Neural progenitor cell (in vitro differentiated cells): Measurements from ENCODE around the gene ZNF280D. TPM values are rescaled to one million over a fixed set of nuclear protein-coding genes. Genes with fewer than 3 reads are reported as not detected.

Source experiments
- DNase-seq: peaks from one replicate; pipeline ENCODE4 v3.0.0-alpha.2; 2016; ENCODE audit warnings: low spot score
- H2AFZ ChIP-seq: fragments of 200-600 bp; sonication (generic); replicated peaks from 2 replicates; pipeline ENCODE4 v1.6.1; 2016; ENCODE audit warnings: antibody characterized with exemption
- H3F3A ChIP-seq: fragments of 200-600 bp; sonication (generic); 2 replicates; pipeline ENCODE4 v1.6.1; 2016; ENCODE audit warnings: antibody characterized with exemption, low read depth
- H3K27ac ChIP-seq: fragments of 200-600 bp; sonication (generic); 2 replicates; pipeline ENCODE4 v1.5.1; 2016; ENCODE audit warnings: mild to moderate bottlenecking
- H3K27me3 ChIP-seq: fragments of 200-600 bp; sonication (generic); 2 replicates; pipeline ENCODE4 v1.6.1; 2016; ENCODE audit warnings: mild to moderate bottlenecking, moderate library complexity
- H3K36me3 ChIP-seq: fragments of 200-600 bp; sonication (generic); 2 replicates; pipeline ENCODE4 v1.5.1; 2016
- H3K4me1 ChIP-seq: fragments of 200-600 bp; sonication (generic); 2 replicates; pipeline ENCODE4 v1.6.1; 2016; ENCODE audit warnings: mixed run types
- H3K4me2 ChIP-seq: fragments of 200-600 bp; sonication (generic); 2 replicates; pipeline ENCODE4 v1.6.1; 2016
- H3K4me3 ChIP-seq: fragments of 200-600 bp; sonication (generic); 2 replicates; pipeline ENCODE4 v1.5.1; 2016
- H3K79me2 ChIP-seq: fragments of 200-600 bp; sonication (generic); 2 replicates; pipeline ENCODE4 v1.6.1; 2016; ENCODE audit warnings: low read depth
- H3K9ac ChIP-seq: fragments of 200-600 bp; sonication (generic); 2 replicates; pipeline ENCODE4 v1.6.1; 2016
- H3K9me3 ChIP-seq: fragments of 200-600 bp; sonication (generic); 2 replicates; pipeline ENCODE4 v1.5.1; 2016; ENCODE audit warnings: low read depth
- H4K20me1 ChIP-seq: fragments of 200-600 bp; sonication (generic); 2 replicates; pipeline ENCODE4 v1.6.1; 2016; ENCODE audit warnings: low read depth
- H3K27ac Mint-ChIP-seq: 3 replicates; pipeline ENCODE4 v1.8.0; 2021; ENCODE audit warnings: mixed read lengths
- H3K27me3 Mint-ChIP-seq: 2 replicates; pipeline ENCODE4 v1.8.0; 2022; ENCODE audit warnings: low read depth, mild to moderate bottlenecking, inconsistent platforms, moderate library complexity, mixed read lengths; ENCODE audit not compliant: insufficient read depth
- H3K36me3 Mint-ChIP-seq: 3 replicates; pipeline ENCODE4 v1.8.0; 2021; ENCODE audit warnings: mixed read lengths
- H3K4me1 Mint-ChIP-seq: 3 replicates; pipeline ENCODE4 v1.8.0; 2021; ENCODE audit warnings: mixed read lengths
- H3K4me3 Mint-ChIP-seq: 3 replicates; pipeline ENCODE4 v1.8.0; 2021; ENCODE audit warnings: mild to moderate bottlenecking, moderate library complexity, mixed read lengths
- H3K9me3 Mint-ChIP-seq: 3 replicates; pipeline ENCODE4 v1.8.0; 2020; ENCODE audit warnings: mixed read lengths
- CTCF ChIP-seq: fragments of 200-600 bp; sonication (generic); IDR thresholded peaks from 2 replicates; pipeline ENCODE4 v1.5.1; 2017; ENCODE audit warnings: antibody characterized with exemption, mild to moderate bottlenecking
- EZH2 ChIP-seq: fragments of 200-600 bp; sonication (generic); IDR thresholded peaks from 2 replicates; pipeline ENCODE4 v1.6.1; 2017; ENCODE audit warnings: antibody characterized with exemption, mild to moderate bottlenecking, moderate library complexity
- EZH2phosphoT487 ChIP-seq: fragments of 200-600 bp; sonication (generic); IDR thresholded peaks from 2 replicates; pipeline ENCODE4 v1.6.1; 2017; ENCODE audit warnings: antibody characterized with exemption
- total RNA-seq: library from RNA; depleted of rRNA; stranded (reverse); fragments of >200 nt; gene quantifications from 2 replicates; pipeline ENCODE4 v1.2.3, GENCODE V29; 2015; ENCODE audit warnings: low replicate concordance

Gene ZNF280D
- total RNA-seq, 1 donor from 2014 or later: 9.9 TPM

DNA sequence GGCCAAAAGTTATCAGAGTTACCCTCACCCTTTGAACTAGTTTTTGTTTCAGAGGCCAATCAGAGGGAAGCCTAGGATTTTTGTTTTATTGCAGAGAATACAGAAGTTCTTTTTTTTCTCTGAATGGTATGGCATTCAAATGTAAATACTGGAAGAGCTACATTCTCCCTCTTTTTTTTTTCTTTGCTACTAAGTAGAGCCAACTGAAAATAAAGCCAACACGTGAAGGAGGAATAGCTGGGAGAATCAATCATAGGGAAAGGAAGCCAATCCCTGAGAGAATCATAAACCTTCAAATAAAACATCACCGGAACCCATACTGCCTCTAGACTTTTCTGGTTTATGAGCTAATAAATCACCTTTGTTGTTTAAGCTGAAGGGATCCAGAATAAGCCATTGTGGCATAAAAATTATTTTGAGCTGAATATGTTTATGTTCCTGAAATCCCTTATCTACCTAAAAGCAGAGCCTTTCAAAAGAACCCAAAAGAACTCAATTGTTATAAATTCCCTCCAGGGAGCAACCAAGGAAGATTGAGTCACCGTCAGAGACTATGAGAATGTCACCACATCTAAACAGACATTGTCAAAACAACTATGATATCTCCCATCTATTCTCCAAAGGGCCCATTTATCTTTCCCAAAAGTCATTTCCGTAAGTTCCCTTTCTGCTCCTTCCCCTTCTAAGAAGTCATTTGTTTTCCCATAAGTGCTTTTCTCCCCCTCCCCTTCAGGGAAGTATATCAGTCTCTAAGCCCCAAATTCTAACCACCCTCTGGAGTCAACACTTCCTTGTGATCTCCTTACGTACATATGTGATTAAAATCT is 3.8 kb upstream of the ZNF280D start:
- no peak overlapping the region for H2AFZ ChIP-seq
- no peaks in the 10 kb centered on the region for H3K27me3 ChIP-seq
- H3K9ac ChIP-seq: no peak overlapping the region
- no peaks in the 10 kb centered on the region for H3K36me3 ChIP-seq
- H3K79me2 ChIP-seq: no peaks in the 10 kb centered on the region
- H4K20me1 ChIP-seq: no peaks in the 10 kb centered on the region
- H3K27ac ChIP-seq: no peak overlapping the region
- Mint-ChIP-seq H3K36me3 (no peaks in the 10 kb centered on the region), H3K27me3 (no peaks in the 10 kb centered on the region), H3K4me1 (peaks cover 6% of the 10 kb centered on the region), H3K9me3 (peaks cover 16% of the 10 kb centered on the region), H3K27ac (no peak overlapping the region), H3K4me3 (no peak overlapping the region)
- H3F3A ChIP-seq: no peaks in the 10 kb centered on the region
- H3K9me3 ChIP-seq: no peaks in the 10 kb centered on the region
- TF ChIP-seq CTCF (no peak), EZH2phosphoT487 (no peak), EZH2 (no peak)
- DNase-seq: no peak
- no peak overlapping the region for H3K4me2 ChIP-seq
- no peaks in the 10 kb centered on the region for H3K4me1 ChIP-seq
- no peak overlapping the region for H3K4me3 ChIP-seq

DNA sequence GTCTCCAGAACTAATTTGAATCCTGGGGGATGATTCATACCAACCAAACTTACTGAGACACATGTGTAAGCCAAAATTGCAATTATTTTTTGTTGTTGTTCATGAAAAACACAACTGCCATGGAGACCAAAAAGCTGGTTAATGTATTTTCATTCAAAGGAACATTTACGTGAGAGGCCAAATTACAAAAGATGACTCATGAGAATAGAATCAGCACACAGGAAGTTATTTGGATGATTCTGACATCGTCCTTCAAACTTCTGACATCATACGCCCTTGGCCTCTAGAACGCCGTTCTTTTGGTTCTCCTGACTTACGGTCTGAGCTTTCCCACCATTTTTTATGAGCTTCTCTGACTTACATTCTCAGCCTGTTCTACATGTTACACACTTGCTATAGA is 3.0 kb upstream of the ZNF280D start:
- DNase-seq: no peak
- no peaks in the 10 kb centered on the region for H3K36me3 Mint-ChIP-seq
- Histone ChIP-seq H3K4me3 (no peak overlapping the region), H3K36me3 (no peaks in the 10 kb centered on the region), H2AFZ (no peak overlapping the region), H3K9ac (no peak overlapping the region), H3K27ac (no peak overlapping the region), H3K79me2 (no peaks in the 10 kb centered on the region), H4K20me1 (no peaks in the 10 kb centered on the region), H3K4me2 (no peak overlapping the region), H3K27me3 (no peaks in the 10 kb centered on the region), H3K4me1 (no peaks in the 10 kb centered on the region), H3F3A (no peaks in the 10 kb centered on the region), H3K9me3 (no peaks in the 10 kb centered on the region)
- peaks cover 16% of the 10 kb centered on the region for H3K9me3 Mint-ChIP-seq
- TF ChIP-seq EZH2phosphoT487 (no peak), EZH2 (no peak), CTCF (no peak)
- H3K4me3 Mint-ChIP-seq: no peak overlapping the region
- H3K27me3 Mint-ChIP-seq: no peaks in the 10 kb centered on the region
- no peak overlapping the region for H3K27ac Mint-ChIP-seq
- H3K4me1 Mint-ChIP-seq: peaks cover 8% of the 10 kb centered on the region

- H3K36me3 ChIP-seq: no peaks in the 10 kb centered on the region
- no peaks in the 10 kb centered on the region for H3K27me3 ChIP-seq
- DNase-seq: no peak
- Mint-ChIP-seq H3K27me3 (no peaks in the 10 kb centered on the region), H3K4me1 (peaks cover 8% of the 10 kb centered on the region), H3K27ac (no peak overlapping the region), H3K4me3 (no peak overlapping the region), H3K9me3 (peaks cover 16% of the 10 kb centered on the region), H3K36me3 (no peaks in the 10 kb centered on the region)
- no peak overlapping the region for H3K4me2 ChIP-seq
- no peaks in the 10 kb centered on the region for H4K20me1 ChIP-seq
- no peak overlapping the region for H3K4me3 ChIP-seq
- no peak for TF ChIP-seq EZH2
- TF ChIP-seq EZH2phosphoT487: no peak
- no peak for TF ChIP-seq CTCF
- H2AFZ ChIP-seq: no peak overlapping the region
- no peaks in the 10 kb centered on the region for H3K79me2 ChIP-seq
- H3F3A ChIP-seq: no peaks in the 10 kb centered on the region
- no peaks in the 10 kb centered on the region for H3K4me1 ChIP-seq
- no peak overlapping the region for H3K9ac ChIP-seq
- H3K27ac ChIP-seq: no peak overlapping the region
- H3K9me3 ChIP-seq: no peaks in the 10 kb centered on the region
These were observed 2.3 kb upstream of the ZNF280D start for GRCh38 chr15:56735589-56735988.
